ENCODE results near the gene PTPA.
"Not testable (repeated sequence)": the region's sequence is repeated elsewhere in the genome, so short reads cannot be mapped to it uniquely, and the experiment has no call there.

Gene PTPA

DNA sequence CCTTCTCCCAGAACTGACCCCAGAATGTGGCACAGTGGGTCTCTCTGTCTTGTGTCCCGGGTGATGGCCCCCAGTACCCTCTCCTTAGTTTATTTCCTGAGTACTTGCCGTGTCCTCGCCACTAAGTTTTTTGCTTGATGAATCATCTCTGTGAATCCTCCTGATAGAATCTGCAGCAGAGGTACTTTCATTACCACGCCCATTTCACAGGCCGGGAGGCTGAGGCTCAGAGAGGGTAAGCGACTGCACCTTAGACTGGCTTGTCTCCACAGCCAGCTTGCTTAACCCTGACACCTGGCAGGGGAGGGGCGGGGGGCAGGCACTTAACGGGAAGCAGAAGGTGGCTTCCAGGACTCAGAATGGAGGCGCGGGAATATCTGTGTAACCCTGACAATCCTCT is 74.8 kb downstream of the PTPA start:
- Histone ChIP-seq H3K4me3 (ENCODE audit: low read length) (no peak overlapping the region), H3K4me2 (ENCODE audit: low read depth, low read length) (peak overlapping the region; percentile 38; the same call in 1 of the 2 replicates), H3K9ac (ENCODE audit: low read length) (no peak overlapping the region), H3K36me3 (replicated peaks; ENCODE audit: insufficient read depth, low read length) (no peaks in the 10 kb centered on the region), H4K20me1 (ENCODE audit: insufficient read depth, low read length) (no peaks in the 10 kb centered on the region), H3F3A (ENCODE audit: insufficient read depth, low read length) (no peaks in the 10 kb centered on the region), H3K4me1 (ENCODE audit: low read length) (peaks cover 7% of the 10 kb centered on the region), H3K27me3 (replicated peaks; ENCODE audit: insufficient read depth, low read length) (no peaks in the 10 kb centered on the region), H2AFZ (ENCODE audit: low read length) (peak overlapping the region; percentile 33; the same call in 1 of the 2 replicates), H3K79me2 (ENCODE audit: low read length) (no peaks in the 10 kb centered on the region), H3K9me2 (replicated peaks; ENCODE audit: insufficient read depth, low read length) (no peaks in the 10 kb centered on the region), H3K9me3 (replicated peaks; ENCODE audit: insufficient read depth, low read length) (no peaks in the 10 kb centered on the region), H3K27ac (ENCODE audit: low read length) (no peak overlapping the region)
- DNase-seq: peak; percentile 63
- no peak for TF ChIP-seq EZH2phosphoT487 (IDR thresholded peaks at IDR 0.05; ENCODE audit: low read length)
- no peak for TF ChIP-seq EZH2 (optimal IDR thresholded peaks at IDR 0.05; ENCODE audit: low read depth, low read length)
- TF ChIP-seq, protein P1, sequence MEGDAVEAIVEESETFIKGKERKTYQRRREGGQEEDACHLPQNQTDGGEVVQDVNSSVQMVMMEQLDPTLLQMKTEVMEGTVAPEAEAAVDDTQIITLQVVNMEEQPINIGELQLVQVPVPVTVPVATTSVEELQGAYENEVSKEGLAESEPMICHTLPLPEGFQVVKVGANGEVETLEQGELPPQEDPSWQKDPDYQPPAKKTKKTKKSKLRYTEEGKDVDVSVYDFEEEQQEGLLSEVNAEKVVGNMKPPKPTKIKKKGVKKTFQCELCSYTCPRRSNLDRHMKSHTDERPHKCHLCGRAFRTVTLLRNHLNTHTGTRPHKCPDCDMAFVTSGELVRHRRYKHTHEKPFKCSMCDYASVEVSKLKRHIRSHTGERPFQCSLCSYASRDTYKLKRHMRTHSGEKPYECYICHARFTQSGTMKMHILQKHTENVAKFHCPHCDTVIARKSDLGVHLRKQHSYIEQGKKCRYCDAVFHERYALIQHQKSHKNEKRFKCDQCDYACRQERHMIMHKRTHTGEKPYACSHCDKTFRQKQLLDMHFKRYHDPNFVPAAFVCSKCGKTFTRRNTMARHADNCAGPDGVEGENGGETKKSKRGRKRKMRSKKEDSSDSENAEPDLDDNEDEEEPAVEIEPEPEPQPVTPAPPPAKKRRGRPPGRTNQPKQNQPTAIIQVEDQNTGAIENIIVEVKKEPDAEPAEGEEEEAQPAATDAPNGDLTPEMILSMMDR (IDR thresholded peaks at IDR 0.05; ENCODE audit: low read length): no peak

DNA sequence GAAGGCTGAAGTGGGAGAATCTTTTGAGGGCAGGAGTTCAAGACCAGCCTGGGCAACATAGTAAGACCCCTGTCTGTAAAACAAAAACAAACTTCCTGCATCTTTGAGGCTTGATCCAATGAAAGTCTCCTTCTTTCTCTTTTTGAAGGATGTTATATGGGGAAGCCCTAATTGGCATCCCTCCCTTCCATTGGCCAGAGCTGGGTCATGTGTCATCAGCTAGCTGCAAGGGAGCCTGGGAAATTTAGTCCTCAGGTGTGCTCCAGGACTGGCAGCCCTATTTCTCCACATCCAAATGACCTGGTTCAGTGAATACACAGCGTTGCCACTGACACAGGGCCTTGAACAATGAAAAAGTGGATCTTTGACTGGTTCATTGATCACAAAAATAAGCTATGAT is 75.8 kb downstream of the PTPA start:
- Histone ChIP-seq H2AFZ (ENCODE audit: low read length) (0 out of 2 replicates have a peak overlapping the region, but pooled peaks have one; percentile 10), H3K36me3 (replicated peaks; ENCODE audit: insufficient read depth, low read length) (no peaks in the 10 kb centered on the region), H4K20me1 (ENCODE audit: insufficient read depth, low read length) (no peaks in the 10 kb centered on the region), H3K9ac (ENCODE audit: low read length) (no peak overlapping the region), H3K4me1 (ENCODE audit: low read length) (peaks cover 7% of the 10 kb centered on the region), H3K9me2 (replicated peaks; ENCODE audit: insufficient read depth, low read length) (no peaks in the 10 kb centered on the region), H3F3A (ENCODE audit: insufficient read depth, low read length) (no peaks in the 10 kb centered on the region), H3K9me3 (replicated peaks; ENCODE audit: insufficient read depth, low read length) (no peaks in the 10 kb centered on the region), H3K27ac (ENCODE audit: low read length) (no peak overlapping the region), H3K79me2 (ENCODE audit: low read length) (no peaks in the 10 kb centered on the region), H3K4me3 (ENCODE audit: low read length) (no peak overlapping the region), H3K4me2 (ENCODE audit: low read depth, low read length) (no peak overlapping the region), H3K27me3 (replicated peaks; ENCODE audit: insufficient read depth, low read length) (no peaks in the 10 kb centered on the region)
- no peak for TF ChIP-seq EZH2phosphoT487 (IDR thresholded peaks at IDR 0.05; ENCODE audit: low read length)
- no peak for TF ChIP-seq EZH2 (optimal IDR thresholded peaks at IDR 0.05; ENCODE audit: low read depth, low read length)
- TF ChIP-seq, protein P1 (IDR thresholded peaks at IDR 0.05; ENCODE audit: low read length): no peak
- DNase-seq: no peak

DNA sequence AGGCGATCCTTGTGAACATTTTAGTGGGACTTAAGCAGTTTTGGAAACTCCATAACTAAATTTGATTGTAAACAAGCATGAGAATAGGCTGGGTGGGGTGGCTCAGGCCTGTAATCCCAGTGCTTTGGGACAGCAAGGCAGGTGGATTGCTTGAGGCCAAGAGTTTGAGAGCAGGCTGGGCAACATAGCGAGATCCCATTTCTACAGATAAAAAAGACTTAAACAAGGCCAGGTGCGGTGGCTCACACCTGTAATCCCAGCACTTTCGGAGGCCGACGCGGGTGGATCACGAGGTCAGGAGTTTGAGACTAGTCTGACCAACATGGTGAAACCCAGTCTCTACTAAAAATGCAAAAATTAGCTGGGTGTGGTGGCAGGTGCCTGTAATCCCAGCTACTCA is 78.8 kb downstream of the PTPA start:
- not testable (repeated sequence) for H4K20me1 ChIP-seq (ENCODE audit: insufficient read depth, low read length); H3K9me2 ChIP-seq (replicated peaks; ENCODE audit: insufficient read depth, low read length); H3F3A ChIP-seq (ENCODE audit: insufficient read depth, low read length); H3K9ac ChIP-seq (ENCODE audit: low read length); H3K4me2 ChIP-seq (ENCODE audit: low read depth, low read length); H3K79me2 ChIP-seq (ENCODE audit: low read length); H3K4me1 ChIP-seq (ENCODE audit: low read length); H3K4me3 ChIP-seq (ENCODE audit: low read length); H3K9me3 ChIP-seq (replicated peaks; ENCODE audit: insufficient read depth, low read length); H2AFZ ChIP-seq (ENCODE audit: low read length); DNase-seq; H3K27ac ChIP-seq (ENCODE audit: low read length); H3K36me3 ChIP-seq (replicated peaks; ENCODE audit: insufficient read depth, low read length)
- H3K27me3 ChIP-seq (replicated peaks; ENCODE audit: insufficient read depth, low read length): peaks cover 17% of the 10 kb centered on the region

DNA sequence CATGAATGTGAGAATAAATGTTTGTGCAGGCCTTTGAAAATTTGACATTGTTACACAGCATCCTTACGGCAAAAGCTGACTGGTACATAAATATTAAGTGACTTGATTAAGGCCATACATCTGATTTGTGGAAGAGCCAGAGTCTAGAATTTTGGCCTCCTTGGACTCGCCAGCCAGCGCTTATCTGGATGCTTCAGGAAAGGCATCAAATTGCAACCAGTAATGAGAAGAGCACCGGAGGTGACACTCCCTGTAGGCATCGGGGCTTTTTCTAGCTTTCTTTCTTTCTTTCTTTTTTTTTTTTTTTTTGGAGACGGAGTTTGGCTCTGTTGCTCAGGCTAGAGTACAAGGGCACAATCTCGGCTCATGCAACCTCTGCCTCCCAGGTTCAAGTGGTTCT is 80.0 kb downstream of the PTPA start:
- TF ChIP-seq, protein P1 (IDR thresholded peaks at IDR 0.05; ENCODE audit: low read length): no peak
- TF ChIP-seq EZH2 (optimal IDR thresholded peaks at IDR 0.05; ENCODE audit: low read depth, low read length) (no peak), EZH2phosphoT487 (IDR thresholded peaks at IDR 0.05; ENCODE audit: low read length) (no peak)
- no peak overlapping the region for H3K9ac ChIP-seq (ENCODE audit: low read length)
- no peak overlapping the region for H3K4me3 ChIP-seq (ENCODE audit: low read length)
- H3F3A ChIP-seq (ENCODE audit: insufficient read depth, low read length): no peaks in the 10 kb centered on the region
- H3K9me3 ChIP-seq (replicated peaks; ENCODE audit: insufficient read depth, low read length): no peaks in the 10 kb centered on the region
- H3K36me3 ChIP-seq (replicated peaks; ENCODE audit: insufficient read depth, low read length): no peaks in the 10 kb centered on the region
- H3K9me2 ChIP-seq (replicated peaks; ENCODE audit: insufficient read depth, low read length): no peaks in the 10 kb centered on the region
- no peaks in the 10 kb centered on the region for H3K4me1 ChIP-seq (ENCODE audit: low read length)
- no peaks in the 10 kb centered on the region for H3K79me2 ChIP-seq (ENCODE audit: low read length)
- H3K27ac ChIP-seq (ENCODE audit: low read length): no peak overlapping the region
- DNase-seq: no peak
- no peak overlapping the region for H2AFZ ChIP-seq (ENCODE audit: low read length)
- H3K27me3 ChIP-seq (replicated peaks; ENCODE audit: insufficient read depth, low read length): peaks cover 17% of the 10 kb centered on the region
- no peaks in the 10 kb centered on the region for H4K20me1 ChIP-seq (ENCODE audit: insufficient read depth, low read length)
- H3K4me2 ChIP-seq (ENCODE audit: low read depth, low read length): no peak overlapping the region
